Spleen (tissue), 11 donors: ENCODE data around the gene KLF13. TPM values are rescaled to one million over a fixed set of nuclear protein-coding genes. Genes with fewer than 3 reads are reported as not detected.

Source experiments
- DNase-seq: peaks from one replicate; pipeline ENCODE4 v3.0.0-alpha.2; 2020
- H3K27ac ChIP-seq, 8 donors: fragments of 200-600 bp; sonication (generic) in 7 of 8; 1 replicate in 4 of 8; 2 replicates in 4 of 8; pipeline versions ENCODE4 v1.5.0 to v1.8.0; 2016 to 2021; ENCODE audit warnings: inconsistent platforms in 4 of 8, mild to moderate bottlenecking in 4 of 8, moderate library complexity in 1 of 8
- H3K27me3 ChIP-seq, 7 donors: fragments of 200-600 bp; sonication (generic) in 6 of 7; replicated peaks in 1 of 7; 1 replicate in 4 of 7; 2 replicates in 3 of 7; pipeline versions ENCODE4 v1.5.0 to v1.8.0; 2016 to 2021; ENCODE audit warnings: inconsistent platforms in 3 of 7, mild to moderate bottlenecking in 1 of 7
- H3K36me3 ChIP-seq, 6 donors: fragments of 200-600 bp; sonication (generic) in 5 of 6; 1 replicate in 4 of 6; 2 replicates in 2 of 6; pipeline versions ENCODE4 v1.5.0 to v1.8.0; 2016 to 2021; ENCODE audit warnings: inconsistent platforms in 2 of 6
- H3K4me1 ChIP-seq, 6 donors: fragments of 200-600 bp; sonication (generic) in 5 of 6; 1 replicate in 3 of 6; 2 replicates in 3 of 6; pipeline versions ENCODE4 v1.5.0 to v1.8.0; 2016 to 2021; ENCODE audit warnings: inconsistent platforms in 3 of 6
- H3K4me3 ChIP-seq, 8 donors: fragments of 200-600 bp; sonication (generic) in 7 of 8; 1 replicate in 4 of 8; 2 replicates in 4 of 8; pipeline versions ENCODE4 v1.5.0 to v1.8.0; 2016 to 2021; ENCODE audit warnings: inconsistent platforms in 4 of 8, mild to moderate bottlenecking in 4 of 8, moderate library complexity in 2 of 8
- H3K9me3 ChIP-seq, 8 donors: fragments of 200-600 bp; sonication (generic) in 7 of 8; 1 replicate in 4 of 8; 2 replicates in 4 of 8; pipeline versions ENCODE4 v1.5.0 to v1.8.0; 2016 to 2021; ENCODE audit warnings: inconsistent platforms in 4 of 8
- CTCF ChIP-seq, 11 experiments: fragments of 200-600 bp in 7 of 11; fragments of 450-650 bp in 4 of 11; sonication (generic) in 4 of 11; IDR thresholded peaks in 8 of 11; conservative IDR thresholded peaks in 3 of 11; 1 replicate in 7 of 11; 2 replicates in 4 of 11; pipeline versions ENCODE4 v1.4.0 to v1.8.0; 2016 to 2021; ENCODE audit warnings: antibody characterized with exemption in 11 of 11, inconsistent platforms in 4 of 11, mild to moderate bottlenecking in 1 of 11
- POLR2A ChIP-seq, 3 donors: fragments of 450-650 bp; IDR thresholded peaks; one replicate each; pipeline ENCODE4 v1.5.1; 2017; ENCODE audit warnings: antibody characterized with exemption in 3 of 3, mild to moderate bottlenecking in 1 of 3
- POLR2AphosphoS5 ChIP-seq, 3 donors: sonication (generic); formaldehyde crosslinking; IDR thresholded peaks; one replicate each; pipeline ENCODE4 v1.5.1; 2017; ENCODE audit warnings: antibody characterized with exemption in 3 of 3
- WGBS, 5 donors: extraction: QIAGEN DNeasy Blood & Tissue Kit in 3 of 5; methylation state at CpG; one replicate each; pipeline versions ENCODE4 v1.1.5 to v1.1.7; 2013 to 2018; 5-methylcytosine and 5-hydroxymethylcytosine counted together
- intact Hi-C: fragments of 100-400 bp; cut with DNase I; formaldehyde crosslinking; loops from one replicate; pipeline ENCODE4 v1.15.0; 2023; ENCODE audit warnings: low total_unique reads
- polyA plus RNA-seq, 3 donors: library from polyadenylated mRNA; stranded (reverse); fragments of 200-250 nt; gene quantifications; one replicate each; pipeline ENCODE4 v1.2.1, GENCODE V29; 2013
- total RNA-seq, 7 donors: library from RNA; depleted of rRNA in 3 of 7; stranded (reverse); fragments of >200 nt in 3 of 7; fragmentation: NEBNext Ultra II Directional in 4 of 7; extraction: Animal tissue kit (Norgen Biotek cat#: 25700) in 4 of 7; gene quantifications; one replicate each; pipeline versions ENCODE4 v1.1.0 to v1.2.1, GENCODE V29; 2016 to 2021
- donor health status: healthy with polysubstance abuse.
- donor health status: DM: no; HTN: no; CAD: no; lungs with moderate emphysema.
- donor health status: DM: no; HTN: no; CAD: no.
- donor health status: Bipolar disorder and iron deficiency.
- donor health status: healthy.
- donor health status: DM: no; HTN: no; CAD: no.
- donor health status: DM: yes; HTN: yes; CAD: no.

KLF13 gene
- total and polyA plus RNA-seq, 10 donors, result 21.8 to 111 (median 81.4) TPM

- WGBS, 5 donors, result 48 to 74% (median 54%) methylated on average over 10 of the region's 10 CpGs
- TF ChIP-seq CTCF (IDR thresholded peaks at IDR 0.05 in 8 of 11, conservative IDR thresholded peaks at IDR 0.05 in 3 of 11) (no peak), POLR2AphosphoS5 (IDR thresholded peaks at IDR 0.05) (peak in 1 of 3 donors; percentile 27), POLR2A (IDR thresholded peaks at IDR 0.05) (no peak)
- peaks cover 13 to 71% (median 67%) of the 10 kb centered on the region in 6 donors for H3K4me1 ChIP-seq
- intact Hi-C loops, result loop anchor here (10.0 kb wide), 1 partner anchor 65 kb away; no protein-coding TSS in a partner anchor
- H3K4me3 ChIP-seq, result peak overlapping the region in 6 of 8 donors; percentile 66 to 88 (median 78)
- peaks cover 0 to 17% (median 0%) of the 10 kb centered on the region in 6 donors for H3K36me3 ChIP-seq
- no peaks in the 10 kb centered on the region for H3K9me3 ChIP-seq
- peak; percentile 63 for DNase-seq
- H3K27ac ChIP-seq, result peak overlapping the region in 6 of 8 donors; percentile 34 to 100 (median 100)
- H3K27me3 ChIP-seq, result no peaks in the 10 kb centered on the region
These were observed 3.6 kb downstream of the KLF13 start for GRCh38 chr15:31330111-31330785.

GRCh38 chr15:31330836-31331235, 4.2 kb downstream of the KLF13 start:
- Histone ChIP-seq H3K4me3 (peak overlapping the region in 3 of 8 donors; percentile 0 to 82 (median 4)), H3K9me3 (no peaks in the 10 kb centered on the region), H3K4me1 (peaks cover 13 to 73% (median 71%) of the 10 kb centered on the region in 6 donors), H3K27ac (peak overlapping the region in 6 of 8 donors; percentile 15 to 100 (median 98)), H3K27me3 (no peaks in the 10 kb centered on the region), H3K36me3 (peaks cover 0 to 19% (median 0%) of the 10 kb centered on the region in 6 donors)
- intact Hi-C loops, result loop anchor here (10.0 kb wide), 1 partner anchor 64 kb away; no protein-coding TSS in a partner anchor
- TF ChIP-seq POLR2A (IDR thresholded peaks at IDR 0.05) (no peak), POLR2AphosphoS5 (IDR thresholded peaks at IDR 0.05) (no peak), CTCF (IDR thresholded peaks at IDR 0.05 in 8 of 11, conservative IDR thresholded peaks at IDR 0.05 in 3 of 11) (no peak)
- peak; percentile 64 for DNase-seq
- 72 to 85% (median 75%) methylated on average over 4 of the region's 4 CpGs for WGBS, 5 donors

- Histone ChIP-seq H3K4me1 (peaks cover 13 to 79% (median 77%) of the 10 kb centered on the region in 6 donors), H3K36me3 (peaks cover 0 to 22% (median 0%) of the 10 kb centered on the region in 6 donors), H3K4me3 (peak overlapping the region in 3 of 8 donors; percentile 0 to 82 (median 4)), H3K9me3 (no peaks in the 10 kb centered on the region), H3K27me3 (no peaks in the 10 kb centered on the region), H3K27ac (peak overlapping the region in 6 of 8 donors; percentile 15 to 100 (median 98))
- WGBS, 5 donors, result 65 to 97% (median 70%) methylated on average over 2 to 5 of the region's 5 CpGs
- DNase-seq, result peak; percentile 74
- intact Hi-C loops, result loop anchor here (10.0 kb wide), 1 partner anchor 63 kb away; no protein-coding TSS in a partner anchor
- TF ChIP-seq CTCF (IDR thresholded peaks at IDR 0.05 in 8 of 11, conservative IDR thresholded peaks at IDR 0.05 in 3 of 11), result no peak
- peak in 1 of 3 donors; percentile 52 for TF ChIP-seq POLR2AphosphoS5 (IDR thresholded peaks at IDR 0.05)
- no peak for TF ChIP-seq POLR2A (IDR thresholded peaks at IDR 0.05)
These were observed 4.8 kb downstream of the KLF13 start for GRCh38 chr15:31331389-31331788.
